Activated CD4-positive, alpha-beta T cell treated with anti-CD3 and anti-CD28 coated beads for 48 hours (primary cell): Measurements from ENCODE around the gene PSTPIP1.
A peak's percentile ranks its signal among the peaks of the same experiment; 100 is the strongest.

Experiments used
- DNase-seq: peaks from one replicate; pipeline ENCODE4 v3.0.0-alpha.2; 2020

The PSTPIP1 gene

DNA sequence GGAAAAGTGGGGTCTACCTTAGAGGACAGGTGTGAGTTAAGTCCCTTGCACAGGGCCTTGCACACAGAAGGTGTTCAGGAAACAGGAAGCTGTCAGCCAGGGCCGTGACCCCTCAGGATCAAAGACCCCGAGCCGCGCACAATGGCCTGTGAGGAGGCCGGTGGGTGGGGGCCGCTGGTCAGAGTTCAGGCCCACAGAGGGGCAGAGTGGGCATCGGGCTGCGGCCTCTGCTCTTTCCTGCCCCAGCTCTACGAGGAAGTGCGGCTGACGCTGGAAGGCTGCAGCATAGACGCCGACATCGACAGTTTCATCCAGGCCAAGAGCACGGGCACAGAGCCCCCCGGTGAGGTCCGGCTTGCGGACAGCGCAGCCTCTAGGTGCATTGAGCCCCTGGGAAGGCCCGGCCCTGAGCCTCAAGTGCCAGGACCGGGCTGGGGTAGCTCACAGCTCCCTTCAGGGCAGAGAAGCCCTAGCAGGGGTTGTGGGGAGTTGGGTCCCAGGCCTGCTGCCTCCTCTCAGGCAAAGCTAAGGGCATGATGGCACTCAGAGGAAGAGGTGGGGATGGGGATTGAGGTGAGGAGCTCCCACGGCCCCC is 37.2 kb downstream of the PSTPIP1 start:
- DNase-seq = peak; percentile 2

DNA sequence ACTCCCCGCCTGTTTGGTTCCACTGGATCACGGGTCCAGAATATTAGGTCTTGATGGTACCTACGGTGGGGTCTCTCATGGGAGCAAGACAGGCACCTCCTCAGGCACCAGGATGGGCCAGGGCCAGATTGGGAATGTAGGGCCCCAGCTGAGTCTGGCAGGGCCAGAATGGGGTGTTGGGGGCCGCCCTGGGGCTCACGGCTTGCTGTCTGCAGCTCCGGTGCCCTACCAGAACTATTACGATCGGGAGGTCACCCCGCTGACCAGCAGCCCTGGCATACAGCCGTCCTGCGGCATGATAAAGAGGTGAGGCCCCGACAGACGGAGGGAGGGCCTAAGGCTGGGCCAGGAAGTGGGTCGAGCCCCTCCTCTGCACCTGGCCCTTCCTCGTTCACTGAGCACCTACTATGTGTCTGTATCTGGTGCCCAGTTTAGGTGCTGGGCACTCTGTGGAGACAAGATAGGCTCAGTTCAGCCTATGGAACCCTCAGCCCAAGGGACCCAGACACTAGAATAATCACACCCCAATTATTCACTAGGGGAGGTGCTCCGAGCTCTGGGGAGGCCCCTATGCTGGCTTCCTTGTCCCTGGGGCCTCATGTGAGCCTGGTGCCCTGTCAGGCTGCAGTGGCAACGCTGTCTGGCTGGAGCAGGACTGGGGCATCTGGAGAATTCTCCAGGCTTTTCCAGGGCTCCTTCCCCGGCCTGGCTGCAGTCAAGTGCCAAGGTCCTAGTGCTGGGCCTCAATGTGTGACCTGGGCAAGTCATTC is 37.9 kb downstream of the PSTPIP1 start:
- DNase-seq = peak; percentile 3

DNA sequence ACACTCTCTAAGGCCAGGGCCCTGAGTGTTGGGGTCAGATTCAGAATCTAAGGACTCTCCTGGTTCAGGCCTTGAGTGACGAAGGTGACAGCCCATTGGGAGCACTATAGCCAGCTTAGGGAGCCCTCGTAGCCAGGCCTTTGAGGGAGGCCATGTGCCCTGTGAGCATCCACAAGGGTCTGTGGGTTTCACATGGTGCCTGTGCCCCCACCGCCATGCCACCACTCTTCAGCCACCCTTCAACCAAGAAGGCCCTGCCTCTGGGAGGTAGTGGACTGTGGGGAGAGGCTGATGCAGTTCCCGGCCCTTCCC is 38.4 kb downstream of the PSTPIP1 start:
- DNase-seq = no peak

DNA sequence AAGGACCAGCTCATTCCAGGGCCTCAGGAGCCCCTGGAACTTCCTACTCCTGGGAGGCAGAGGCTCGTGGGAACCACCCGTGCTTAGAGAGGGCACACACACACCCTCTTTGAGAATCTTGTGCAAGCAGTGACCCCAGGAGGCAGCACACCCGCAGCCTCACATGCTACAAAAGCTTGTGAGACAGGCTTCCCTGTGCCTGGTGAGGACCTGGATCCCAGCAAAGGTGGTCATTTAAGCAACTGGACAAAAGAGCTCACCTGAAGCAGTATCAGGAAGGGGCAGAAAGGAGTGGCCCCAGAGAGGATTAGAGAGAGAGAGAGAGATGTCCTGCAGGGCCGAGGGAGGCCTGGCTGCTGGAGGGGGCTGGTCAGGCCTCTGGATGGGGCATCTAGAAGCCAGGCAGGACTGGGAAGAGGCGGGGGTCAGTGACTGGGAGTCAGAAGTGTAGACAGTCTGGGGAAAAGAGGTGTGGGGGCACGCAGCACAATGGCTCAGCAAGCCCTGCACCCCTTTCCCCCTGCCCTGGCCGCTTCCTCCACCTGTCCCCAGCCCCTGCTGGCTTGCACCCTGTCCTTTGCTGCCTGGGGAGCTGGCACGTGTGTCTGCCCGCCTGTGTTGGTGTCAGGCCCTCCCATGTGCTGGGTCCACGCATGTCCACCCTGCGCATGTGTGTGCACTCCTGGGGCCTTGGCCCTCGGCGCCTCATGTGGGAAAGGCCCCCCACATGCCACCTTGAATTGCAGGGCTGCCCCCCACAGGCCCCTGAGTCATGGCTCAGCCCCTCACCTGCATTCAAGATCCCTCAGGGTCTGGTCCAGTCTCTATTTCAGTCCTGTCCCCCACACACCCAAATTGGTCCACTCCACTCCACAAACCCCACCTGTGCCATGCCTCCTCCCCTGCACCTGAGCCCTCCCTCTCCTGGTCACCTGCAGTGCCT is 39.1 kb downstream of the PSTPIP1 start:
- no peak for DNase-seq

DNA sequence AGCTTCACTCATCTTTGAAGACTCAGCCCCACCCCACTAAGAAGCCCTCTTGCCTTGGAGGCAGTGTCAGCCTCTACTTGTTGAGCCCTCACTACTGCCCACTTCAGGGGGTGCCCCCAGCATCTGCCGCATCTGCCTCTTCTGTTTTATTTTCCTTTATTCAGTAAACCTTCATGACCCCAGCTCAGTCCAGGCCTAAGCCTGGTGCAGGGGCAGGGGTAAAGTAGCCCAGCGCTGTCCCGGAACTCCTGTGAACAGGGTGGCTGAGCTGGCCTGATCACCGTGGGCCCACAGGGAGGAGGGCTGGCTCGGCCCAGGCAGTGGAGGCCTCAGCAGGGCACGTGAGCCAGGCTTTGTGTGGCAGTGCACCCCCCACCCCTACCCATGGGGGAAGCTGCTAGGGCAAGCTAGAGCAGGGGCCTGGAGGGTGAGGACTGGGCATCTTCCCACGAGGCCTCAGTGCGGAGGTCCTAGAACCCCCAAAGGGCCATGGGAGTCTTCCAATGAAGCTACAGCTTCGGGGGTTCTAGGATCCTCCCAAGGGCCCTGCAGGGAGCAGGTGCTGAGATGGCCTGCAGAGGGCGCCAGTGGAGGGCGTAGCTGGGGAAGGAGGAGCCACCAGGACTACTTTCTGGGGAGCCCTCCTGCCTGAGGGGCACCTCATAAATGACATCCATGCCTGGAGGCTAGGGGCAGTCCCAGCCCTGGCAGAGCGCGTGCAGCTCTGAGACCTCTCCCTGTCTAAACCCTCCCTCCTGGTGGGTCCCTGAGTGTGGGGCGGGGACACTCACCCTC is 40.0 kb downstream of the PSTPIP1 start:
- DNase-seq = peak; percentile 73

DNA sequence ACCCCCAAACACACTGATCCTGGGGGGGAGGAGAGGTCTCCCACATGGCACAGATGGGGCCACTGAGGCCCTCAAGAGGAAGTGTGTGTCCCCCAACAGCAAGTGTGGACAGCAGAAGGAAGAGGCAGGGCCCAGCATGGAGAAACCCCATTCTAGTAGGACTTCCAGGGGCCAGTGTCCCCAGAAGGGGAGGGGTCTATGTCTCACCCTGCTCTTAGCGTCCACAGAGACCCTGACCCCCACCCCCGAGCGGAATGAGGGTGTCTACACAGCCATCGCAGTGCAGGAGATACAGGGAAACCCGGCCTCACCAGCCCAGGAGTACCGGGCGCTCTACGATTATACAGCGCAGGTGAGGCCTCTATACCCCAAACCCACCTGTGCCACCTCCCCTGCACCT is 40.7 kb downstream of the PSTPIP1 start:
- DNase-seq = no peak

DNA sequence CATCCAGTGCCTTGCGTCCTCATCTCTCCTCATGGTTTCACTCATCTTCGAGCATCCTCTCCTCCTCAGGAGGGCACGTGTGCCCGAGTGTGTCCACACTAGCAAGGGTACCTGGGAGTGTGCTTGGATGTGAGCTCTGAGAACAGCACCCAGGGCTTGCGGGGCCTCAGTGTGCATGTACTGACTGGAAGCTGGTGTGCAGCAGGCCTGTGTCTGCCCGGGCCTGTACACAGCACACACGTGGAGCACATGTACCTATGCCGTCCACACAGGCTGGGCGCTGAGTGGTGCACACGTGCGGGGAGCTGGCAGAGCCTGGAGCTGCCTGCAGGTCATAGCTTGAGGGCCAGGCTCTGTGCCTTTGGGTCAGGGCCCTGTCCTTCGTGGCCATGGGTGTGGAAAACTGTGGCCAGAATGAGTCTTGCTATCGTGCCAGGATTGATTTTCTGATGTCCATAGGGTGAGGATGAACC is 41.1 kb downstream of the PSTPIP1 start:
- no peak for DNase-seq

DNA sequence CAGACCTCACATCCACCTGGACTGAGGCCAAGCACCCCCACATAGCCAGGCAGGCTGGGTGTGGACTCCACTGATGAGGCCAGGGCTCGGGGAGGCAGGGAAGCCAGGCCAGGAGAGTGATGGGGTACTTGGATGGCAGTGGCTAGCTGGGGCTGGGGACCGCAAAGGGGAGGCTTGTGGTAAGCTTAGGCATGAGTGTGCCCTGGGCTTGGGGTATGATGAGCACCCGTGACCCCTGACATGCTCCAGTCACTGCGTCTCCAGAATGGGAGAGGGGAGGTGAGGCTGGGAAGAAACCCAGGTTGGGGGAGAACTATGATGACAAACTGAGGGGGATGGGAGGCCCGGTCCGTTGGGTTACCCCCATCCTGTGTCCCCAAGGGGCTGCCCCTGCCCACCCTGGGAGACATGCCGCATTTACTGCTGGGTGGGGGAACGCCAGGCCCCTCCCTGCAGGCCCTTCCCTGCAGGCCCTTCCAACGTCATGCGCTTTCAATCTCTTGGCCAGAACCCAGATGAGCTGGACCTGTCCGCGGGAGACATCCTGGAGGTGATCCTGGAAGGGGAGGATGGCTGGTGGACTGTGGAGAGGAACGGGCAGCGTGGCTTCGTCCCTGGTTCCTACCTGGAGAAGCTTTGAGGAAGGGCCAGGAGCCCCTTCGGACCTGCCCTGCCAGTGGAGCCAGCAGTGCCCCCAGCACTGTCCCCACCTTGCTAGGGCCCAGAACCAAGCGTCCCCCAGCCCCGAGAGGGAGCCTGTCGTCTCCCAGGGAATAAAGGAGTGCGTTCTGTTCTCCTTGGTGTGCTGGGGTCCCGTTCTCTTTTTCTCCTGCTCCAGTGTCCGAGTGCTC is 41.8 kb downstream of the PSTPIP1 start:
- no peak for DNase-seq

DNA sequence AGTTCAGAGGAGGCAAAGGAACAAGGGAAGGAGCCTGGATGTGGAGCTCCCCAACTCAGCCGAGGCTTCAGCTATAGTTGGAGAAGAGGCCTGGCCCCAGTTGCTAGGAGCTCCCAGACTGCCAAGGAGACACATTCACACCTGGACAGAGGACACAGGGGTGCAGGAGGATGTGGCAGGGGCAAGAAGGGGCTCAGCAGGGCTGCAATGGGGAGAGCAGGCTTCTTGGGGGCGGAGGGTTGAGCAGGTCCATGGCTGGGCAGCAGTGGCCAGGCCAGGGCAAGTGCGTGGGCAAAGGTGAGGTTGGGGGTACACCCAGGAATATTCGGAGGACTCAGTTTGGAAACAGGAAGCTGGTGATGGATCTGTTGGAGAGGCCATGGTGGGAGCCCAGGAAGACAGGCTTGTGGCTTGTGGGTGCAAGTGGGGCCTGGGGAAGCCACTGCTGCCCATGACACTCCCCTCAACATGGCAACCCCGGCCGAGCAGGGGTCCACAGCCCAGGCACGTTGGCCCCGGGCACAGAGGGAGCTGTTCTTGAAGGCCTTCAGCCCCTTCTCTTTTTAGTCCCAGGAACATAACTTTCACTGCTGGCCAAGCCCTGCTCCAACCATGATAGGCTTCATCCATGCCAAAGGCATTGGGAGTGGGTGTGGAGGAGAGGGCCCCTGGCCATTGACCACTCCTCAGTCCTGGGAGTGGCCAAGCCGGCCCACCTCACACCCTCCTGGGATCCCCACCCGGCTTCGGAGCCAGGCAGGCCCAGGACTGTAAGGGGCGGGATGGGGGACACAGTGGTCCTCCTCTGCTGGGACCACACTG is 42.7 kb downstream of the PSTPIP1 start:
- DNase-seq = no peak

DNA sequence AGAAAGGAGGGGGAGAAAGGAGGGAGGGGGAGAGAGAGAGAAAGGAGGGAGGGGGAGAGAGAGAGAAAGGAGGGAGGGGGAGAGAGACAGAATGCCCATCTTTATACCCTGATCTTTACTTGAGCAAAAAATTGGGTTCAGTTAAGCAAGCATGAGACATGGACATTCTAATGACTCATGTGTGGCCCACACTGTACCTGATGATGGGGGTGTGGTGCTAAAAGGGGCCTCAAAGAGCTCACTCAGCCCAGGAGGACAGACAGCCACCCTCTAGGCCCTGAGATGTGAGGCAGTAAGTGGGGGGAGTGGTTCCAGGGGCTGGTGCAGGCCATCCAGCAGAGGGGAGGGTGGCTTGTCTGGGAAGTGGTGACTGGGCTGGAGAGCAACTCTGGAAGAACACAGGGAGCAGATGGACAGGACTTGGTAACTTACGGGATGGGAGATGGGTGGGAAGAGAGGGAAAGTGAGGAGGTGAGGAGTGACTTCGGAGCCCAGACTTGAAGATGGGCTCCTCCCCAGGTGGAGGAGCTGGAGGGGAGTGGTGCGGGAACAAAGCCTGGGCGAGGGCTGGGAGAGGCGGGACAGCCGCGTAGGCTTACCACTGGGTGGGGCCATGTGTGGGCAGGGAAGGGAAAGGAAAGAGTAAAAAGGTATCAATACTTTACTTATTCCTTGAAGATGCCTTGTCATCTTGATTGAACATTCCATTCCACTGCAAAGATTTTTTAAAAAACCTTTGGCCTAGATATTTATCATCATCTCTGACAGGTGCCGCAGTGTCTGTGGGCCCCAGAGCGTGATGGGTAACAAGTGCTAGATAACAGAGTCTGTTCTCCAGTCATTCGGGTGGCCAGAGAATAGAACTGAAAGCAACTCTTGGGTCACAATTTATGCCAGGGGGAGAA is 43.6 kb downstream of the PSTPIP1 start:
- DNase-seq = no peak

DNA sequence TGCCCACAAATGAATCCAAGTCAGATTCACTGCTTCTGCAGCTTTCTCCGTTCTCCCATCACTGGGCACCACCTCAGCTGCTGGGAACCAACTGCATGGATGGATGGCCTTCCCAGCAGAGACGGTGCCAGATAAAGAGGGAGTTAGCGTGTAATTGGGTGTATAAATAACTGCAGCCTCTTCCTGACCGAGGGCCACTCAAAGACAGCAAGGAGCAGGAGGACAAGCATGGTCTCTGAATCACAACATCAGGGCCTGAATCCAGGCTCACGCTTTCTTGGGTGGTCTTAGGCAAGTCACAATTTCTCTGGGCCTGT is 44.2 kb downstream of the PSTPIP1 start:
- DNase-seq = no peak

DNA sequence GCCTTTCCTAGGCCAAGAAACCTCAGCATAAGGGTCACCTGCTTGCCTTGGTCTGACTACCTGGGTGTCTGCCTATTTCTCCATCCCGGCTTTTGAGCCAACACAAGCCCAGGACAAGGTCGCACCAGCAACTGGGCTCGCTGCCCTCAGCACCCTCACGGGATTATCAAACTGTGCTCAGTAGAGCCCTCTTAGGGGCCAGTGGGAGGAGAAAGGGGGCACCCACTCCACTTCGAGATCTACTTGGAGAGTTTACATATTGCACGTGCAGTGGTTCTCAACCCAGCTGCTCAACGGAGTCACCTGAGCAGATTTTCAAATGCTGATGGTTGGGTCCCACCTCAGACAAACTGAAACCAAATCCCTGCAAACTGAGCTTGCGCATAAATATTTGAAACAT is 44.9 kb downstream of the PSTPIP1 start:
- DNase-seq = no peak

DNA sequence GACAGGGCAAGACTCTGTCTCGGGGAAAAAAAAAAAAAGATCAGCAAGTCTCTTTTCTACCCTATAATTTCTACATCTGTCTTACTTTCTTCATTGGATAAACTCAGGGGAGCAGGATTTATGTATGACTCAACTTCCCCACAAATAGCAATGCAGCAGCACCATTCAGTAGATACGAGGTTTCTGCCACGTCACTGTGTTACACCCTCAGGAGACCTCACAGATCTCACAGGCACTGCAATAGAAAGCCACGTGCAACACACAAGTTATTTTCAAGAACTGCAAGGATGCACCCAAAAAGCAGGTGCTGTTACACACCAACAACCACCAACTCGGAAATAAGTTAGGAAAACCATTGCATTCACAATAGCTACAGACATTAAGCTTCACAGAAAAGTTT is 45.7 kb downstream of the PSTPIP1 start:
- DNase-seq = no peak

DNA sequence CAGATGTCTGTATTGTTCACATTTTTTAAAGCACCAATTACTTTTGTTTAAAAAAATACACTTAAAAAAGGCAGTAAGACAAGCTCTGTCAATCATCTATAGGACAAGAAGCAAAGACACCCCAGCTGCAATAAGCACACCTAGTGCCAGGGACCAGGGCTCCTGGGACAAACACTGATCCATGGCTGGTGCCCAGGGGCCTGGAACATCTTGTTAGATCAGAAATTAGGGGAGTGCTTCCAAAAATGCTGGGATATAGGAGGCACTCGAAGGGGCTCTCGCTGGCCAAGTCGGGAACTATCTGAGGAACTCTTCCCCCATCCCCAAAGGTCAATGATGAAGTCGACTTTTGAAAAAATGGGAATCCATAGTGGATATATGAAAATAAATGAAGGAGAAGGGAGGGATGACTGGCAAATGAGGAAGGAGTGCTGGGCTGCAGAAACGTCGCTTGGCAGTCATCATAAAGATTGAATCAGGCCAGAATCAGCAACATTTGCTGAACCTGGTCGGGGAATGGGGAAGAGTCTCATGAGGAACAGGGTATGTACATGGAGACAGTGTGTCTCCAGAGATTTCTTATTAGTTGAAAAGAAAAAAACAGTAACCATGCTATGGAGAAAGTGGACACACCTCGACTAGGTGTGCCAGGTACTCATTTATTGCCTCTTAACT is 47.5 kb downstream of the PSTPIP1 start:
- no peak for DNase-seq

DNA sequence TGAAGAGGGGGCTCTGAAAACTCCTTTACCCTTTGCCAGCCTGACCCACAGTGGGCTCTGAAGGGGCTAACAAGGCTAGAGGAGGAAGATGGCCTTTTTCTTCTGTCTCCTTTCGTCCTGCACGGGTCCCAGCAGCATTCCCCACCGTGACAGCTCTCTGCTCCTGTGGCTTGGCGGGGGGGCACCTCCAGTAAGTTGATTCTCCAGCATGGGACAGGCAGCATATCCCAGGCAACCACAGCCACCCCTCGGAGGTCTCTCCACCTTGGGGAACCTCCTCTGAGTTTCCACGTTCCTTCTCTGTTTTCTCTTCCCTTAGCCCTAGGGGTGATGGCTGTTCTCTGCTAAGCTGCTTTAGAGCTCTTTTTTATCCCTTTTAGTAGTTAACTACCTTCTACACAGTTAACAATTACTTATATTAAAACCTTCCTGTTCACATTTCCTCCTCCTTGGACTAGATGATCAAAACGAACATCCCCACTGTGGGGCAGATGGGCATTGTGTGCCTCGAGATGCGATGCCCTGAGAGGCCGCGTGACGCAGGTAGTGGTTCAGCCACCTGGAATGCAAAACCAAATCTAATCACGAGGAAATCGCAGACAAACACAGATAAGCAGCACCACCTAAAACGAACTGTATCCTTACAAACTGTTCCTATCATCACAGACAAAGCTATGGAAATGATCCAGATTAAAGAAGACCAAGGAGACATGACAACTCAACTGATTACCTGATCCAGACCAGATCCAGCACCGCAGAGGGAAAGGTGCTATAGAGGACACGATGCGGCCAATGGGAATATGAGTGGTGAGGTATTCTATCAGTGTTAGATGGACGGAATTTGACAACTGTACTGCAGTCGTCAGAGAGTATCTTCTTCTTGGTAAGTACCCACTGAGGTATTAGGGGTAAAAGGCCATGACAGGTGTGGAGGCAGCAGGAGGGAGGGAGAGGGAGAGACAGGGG is 48.3 kb downstream of the PSTPIP1 start:
- DNase-seq = no peak

DNA sequence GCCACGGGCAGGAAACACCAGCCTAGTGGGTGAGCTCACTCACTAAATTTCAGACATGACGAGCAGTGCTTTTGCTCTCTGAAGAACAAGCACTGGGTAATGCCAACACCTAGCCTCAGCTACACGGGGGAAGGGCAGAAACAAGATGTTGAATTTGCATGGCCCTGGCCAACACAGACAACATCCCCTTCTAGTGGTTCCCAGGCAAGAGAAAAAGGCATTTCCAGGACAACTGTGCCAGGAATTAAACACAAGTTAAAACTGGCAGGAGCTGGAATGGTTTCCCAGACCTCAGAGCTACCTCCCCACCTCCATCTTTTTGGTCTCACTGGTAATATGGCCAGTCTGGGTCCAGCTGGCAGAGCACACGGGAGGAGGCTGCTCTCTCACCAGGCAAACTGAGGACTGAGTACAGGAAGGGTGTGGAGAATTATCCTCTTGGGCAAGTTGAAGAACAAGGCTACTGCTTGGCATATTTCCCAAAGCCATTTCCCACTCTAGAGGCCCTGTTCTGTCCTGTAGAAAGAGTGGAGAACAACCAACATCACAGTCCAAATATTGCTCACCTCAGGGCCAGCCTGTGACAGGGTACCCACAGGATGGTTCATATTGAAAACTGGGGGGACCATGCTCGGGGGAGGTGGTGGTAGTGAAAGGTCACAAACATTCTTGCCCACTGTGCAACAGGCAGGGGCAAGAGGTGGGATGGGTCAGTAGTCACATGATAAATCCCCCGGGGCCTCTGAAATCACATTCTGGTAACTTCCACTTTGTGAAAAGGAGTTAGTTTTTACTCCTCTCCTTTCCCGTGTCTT is 49.5 kb downstream of the PSTPIP1 start:
- DNase-seq = no peak

DNA sequence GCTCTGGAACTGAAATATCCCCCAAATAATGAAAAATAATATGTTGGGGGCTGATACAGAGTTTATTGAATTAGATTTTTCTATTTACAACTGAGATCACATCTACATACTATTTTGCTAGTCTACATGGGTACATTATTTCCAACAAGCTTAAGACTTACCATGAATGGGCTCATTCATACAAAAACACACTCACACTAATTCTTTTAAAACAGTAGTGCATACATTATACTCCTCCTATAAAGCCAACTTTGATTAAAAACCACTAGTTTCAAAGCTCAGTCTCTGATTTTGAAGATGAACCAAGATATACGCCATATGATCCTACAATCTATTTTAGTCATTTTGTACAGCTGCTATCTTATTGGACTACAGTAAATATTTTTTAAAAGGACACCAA is 51.1 kb downstream of the PSTPIP1 start:
- DNase-seq = no peak
